Measurements from ENCODE around the gene AUNIP.

Gene AUNIP

DNA sequence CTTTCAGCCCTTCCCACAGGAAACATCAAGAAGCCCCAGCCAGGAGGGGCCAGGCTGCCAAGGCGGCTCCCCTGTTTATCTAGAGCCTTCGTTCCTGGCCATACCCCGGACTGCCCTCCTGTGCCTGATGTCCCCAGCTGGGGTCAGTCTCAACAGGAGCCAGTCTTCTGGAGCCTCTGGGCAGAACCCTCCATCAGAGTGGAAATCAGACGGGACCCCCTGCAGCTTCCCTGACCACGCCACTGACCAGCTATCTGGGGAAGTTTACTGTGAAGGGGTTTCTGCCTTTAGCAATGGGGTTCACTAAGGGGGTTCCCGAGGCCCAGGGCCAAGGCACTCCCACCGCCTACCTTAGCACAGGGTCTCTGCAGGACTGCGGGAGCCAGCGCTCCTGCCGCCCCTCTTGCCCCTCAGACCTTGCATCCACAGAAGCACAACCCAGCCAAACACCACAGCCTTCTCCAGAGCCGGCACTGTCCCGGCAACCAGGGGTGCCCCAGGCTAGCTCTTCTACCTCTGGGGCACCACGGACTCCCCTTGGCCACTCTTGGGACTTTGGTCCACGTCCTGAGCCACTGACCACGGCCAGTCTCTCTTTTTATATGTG is 43.0 kb downstream of the AUNIP start:
- H3K27ac ChIP-seq, result no peak overlapping the region
- TF ChIP-seq, protein P1, sequence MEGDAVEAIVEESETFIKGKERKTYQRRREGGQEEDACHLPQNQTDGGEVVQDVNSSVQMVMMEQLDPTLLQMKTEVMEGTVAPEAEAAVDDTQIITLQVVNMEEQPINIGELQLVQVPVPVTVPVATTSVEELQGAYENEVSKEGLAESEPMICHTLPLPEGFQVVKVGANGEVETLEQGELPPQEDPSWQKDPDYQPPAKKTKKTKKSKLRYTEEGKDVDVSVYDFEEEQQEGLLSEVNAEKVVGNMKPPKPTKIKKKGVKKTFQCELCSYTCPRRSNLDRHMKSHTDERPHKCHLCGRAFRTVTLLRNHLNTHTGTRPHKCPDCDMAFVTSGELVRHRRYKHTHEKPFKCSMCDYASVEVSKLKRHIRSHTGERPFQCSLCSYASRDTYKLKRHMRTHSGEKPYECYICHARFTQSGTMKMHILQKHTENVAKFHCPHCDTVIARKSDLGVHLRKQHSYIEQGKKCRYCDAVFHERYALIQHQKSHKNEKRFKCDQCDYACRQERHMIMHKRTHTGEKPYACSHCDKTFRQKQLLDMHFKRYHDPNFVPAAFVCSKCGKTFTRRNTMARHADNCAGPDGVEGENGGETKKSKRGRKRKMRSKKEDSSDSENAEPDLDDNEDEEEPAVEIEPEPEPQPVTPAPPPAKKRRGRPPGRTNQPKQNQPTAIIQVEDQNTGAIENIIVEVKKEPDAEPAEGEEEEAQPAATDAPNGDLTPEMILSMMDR (conservative IDR thresholded peaks at IDR 0.05), result no peak

DNA sequence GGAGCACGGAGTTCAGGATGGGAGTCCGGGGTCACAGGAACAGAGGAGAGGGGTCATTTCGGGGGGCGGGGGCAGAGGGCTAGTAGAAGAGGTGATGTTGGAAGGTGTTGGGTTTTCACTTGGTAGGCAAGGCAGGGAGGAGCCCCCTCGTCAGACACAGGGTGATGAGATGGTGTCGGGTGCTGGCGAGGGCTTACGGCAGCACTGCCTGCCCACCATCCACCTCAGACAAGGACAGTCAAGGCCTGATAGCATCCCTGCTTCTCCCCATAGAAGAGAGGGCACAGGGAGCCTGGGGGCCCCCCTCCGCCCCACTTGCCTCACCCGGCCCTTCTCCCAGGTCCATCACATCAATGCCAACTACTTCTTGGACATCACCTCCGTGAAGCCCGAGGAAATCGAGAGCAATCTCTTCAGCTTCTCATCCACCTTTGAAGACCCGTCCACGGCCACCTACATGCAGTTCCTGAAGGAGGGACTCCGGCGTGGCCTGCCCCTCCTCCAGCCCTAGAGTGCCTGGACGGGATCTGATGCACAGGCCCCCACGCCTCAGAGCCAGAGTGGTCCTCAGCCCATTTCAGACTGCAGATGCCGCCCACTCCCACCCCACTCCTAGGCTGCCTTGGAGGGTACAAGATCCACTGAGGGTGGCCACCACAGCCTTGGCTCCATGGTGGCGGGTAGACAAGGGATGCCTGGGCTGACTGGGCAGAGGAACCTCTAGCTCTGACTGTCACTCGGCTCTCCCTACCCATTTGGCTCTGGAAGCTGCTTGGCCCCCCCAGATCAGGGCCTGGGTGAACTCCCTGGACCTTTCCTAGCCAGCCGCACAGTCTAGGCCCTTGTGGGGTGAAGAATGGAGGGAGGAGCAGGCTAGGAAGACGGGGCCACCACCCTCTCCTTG is 43.8 kb downstream of the AUNIP start:
- H3K27ac ChIP-seq, result no peak overlapping the region
- TF ChIP-seq, protein P1 (conservative IDR thresholded peaks at IDR 0.05), result no peak

DNA sequence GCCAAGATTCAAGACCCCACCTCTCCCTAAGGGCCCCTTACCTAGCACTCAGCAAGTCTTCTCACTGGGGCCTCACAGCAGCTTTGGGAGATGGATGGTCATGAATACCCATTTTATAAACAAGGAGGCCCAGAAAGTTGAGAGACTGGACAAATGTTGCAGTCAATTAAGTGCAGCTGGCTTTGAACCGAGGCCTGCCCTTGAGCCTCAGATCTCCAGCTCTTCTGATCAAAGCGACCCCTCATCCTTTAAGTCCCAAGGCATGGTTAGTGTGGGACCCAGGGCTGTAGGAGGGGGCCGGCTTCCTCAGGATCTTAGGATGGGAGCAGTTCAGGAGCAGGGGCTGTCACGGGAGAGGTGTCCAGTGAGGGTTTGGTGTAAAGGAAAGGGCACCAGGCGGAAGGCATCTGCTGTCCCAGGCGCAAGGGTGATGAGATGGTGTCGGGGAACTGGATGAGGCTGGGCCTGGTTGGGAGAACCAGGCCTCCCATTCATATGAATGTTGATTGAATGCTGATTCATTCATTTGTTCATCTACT is 44.6 kb downstream of the AUNIP start:
- no peak overlapping the region for H3K27ac ChIP-seq
- TF ChIP-seq, protein P1 (conservative IDR thresholded peaks at IDR 0.05), result no peak

DNA sequence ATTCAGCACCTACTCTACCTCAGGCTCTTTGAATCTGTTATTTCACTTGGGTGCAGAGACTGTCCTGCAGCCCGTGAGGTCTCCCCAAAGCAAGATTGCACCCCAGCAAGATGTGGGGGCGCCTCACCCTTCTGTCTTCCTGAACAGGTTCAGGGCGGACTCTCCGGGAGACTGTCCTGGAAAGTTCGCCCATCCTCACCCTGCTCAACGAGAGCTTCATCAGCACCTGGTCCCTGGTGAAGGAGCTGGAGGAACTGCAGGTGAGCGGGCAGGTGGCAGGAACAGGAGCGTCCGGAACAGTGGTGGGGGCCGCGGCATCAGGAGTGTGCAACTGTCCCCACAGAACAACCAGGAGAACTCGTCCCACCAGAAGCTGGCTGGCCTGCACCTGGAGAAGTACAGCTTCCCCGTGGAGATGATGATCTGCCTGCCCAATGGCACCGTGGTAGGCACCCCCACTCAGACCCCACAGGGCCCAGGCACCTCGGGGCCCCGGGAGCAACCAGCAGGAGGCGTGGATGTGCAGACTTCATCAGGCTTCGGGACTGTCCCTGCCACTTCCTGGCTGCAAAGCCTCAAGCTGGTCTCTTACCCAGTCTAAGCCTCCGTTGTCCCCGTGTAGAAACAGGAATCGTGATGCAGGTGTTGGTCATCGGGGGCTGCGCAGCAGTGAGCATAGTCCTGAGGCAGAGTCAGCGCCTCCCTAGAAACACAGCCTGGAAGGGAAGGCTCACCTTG is 45.4 kb downstream of the AUNIP start:
- no peak overlapping the region for H3K27ac ChIP-seq
- TF ChIP-seq, protein P1 (conservative IDR thresholded peaks at IDR 0.05), result no peak

DNA sequence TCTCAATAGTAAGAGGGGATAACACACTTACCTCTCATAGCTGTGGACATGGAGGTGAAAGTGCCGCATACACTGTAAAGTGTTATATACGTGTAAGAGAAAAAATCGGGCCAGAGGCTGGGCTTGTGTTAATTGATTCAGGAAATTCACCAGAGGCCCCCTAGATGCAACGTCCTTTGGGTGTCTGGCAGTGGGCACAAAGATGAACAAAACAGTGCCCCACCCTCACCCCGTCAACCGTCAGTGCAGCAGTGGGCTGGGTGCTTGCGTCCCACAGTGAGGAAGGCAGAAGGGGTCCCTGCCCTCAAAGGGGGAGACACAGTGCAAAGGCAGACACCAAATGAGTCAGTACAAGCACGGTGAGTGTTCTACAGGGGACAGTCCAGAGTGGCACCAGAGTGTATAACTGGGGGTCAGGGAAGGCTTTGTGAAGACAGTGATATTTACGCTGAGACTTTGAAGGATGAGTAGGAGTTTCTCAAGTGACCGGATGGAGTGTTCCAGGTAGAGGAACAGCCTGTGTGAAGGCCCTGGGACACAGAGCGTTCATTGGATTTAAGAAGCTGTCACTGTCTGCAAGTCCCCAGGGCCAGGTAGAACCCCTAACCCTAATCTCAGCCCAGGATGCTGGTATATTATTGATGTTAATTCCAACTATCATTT is 46.1 kb downstream of the AUNIP start:
- H3K27ac ChIP-seq, result no peak overlapping the region
- TF ChIP-seq, protein P1 (conservative IDR thresholded peaks at IDR 0.05), result no peak

DNA sequence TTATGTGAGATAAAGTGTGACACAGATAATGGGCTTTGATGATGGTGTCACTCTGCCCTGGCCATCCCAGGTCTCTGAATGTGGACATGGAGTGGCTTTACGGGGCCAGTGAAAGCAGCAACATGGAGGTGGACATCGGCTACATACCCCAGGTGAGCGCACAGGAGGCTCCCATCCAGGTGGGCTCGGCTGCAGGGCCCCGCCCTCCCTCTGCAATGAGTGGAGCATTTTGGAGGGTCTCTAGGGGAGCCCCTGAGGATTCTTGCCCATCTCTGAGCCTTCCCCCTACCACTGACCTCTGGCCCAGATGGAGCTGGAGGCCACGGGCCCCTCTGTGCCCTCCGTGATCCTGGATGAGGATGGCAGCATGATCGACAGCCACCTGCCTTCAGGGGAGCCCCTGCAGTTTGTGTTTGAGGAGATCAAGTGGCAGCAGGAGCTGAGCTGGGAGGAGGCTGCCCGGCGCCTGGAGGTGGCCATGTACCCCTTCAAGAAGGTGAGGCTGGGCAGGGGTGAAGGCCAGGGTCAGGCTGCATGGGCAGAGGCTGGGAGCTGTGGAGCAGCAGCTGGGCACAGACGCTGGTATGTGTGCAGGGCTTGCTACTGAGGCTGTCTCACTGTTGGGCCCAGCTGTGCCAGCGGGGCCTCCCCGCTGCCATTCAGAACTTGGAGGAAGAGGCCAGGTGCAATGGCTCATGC is 47.7 kb downstream of the AUNIP start:
- H3K27ac ChIP-seq, result no peak overlapping the region
- TF ChIP-seq, protein P1 (conservative IDR thresholded peaks at IDR 0.05), result no peak
